HAP-1 (cell line): ENCODE measurements around the gene KLHL25.

Experiments used
- DNase-seq, 2 experiments: peaks; one replicate each; pipeline ENCODE4 v3.0.0-alpha.2; 2016 to 2020; ENCODE audit warnings: low spot score in 2 of 2
- H3K27me3 ChIP-seq: fragments of 250-450 bp; sonication (Bioruptor Pico); 2 replicates; pipeline ENCODE4 v1.5.1; 2020; ENCODE audit warnings: low read depth, mild to moderate bottlenecking, moderate library complexity
- H3K36me3 ChIP-seq: fragments of 250-450 bp; sonication (Bioruptor Pico); replicated peaks from 2 replicates; pipeline ENCODE4 v1.5.1; 2020; ENCODE audit warnings: mild to moderate bottlenecking
- H3K4me1 ChIP-seq: fragments of 250-450 bp; sonication (Bioruptor Pico); 2 replicates; pipeline ENCODE4 v1.5.1; 2020; ENCODE audit warnings: mild to moderate bottlenecking
- H3K4me3 ChIP-seq: fragments of 250-450 bp; sonication (Bioruptor Pico); 2 replicates; pipeline ENCODE4 v1.5.1; 2020; ENCODE audit warnings: mild to moderate bottlenecking, moderate library complexity
- H3K9me3 ChIP-seq: fragments of 250-450 bp; sonication (Bioruptor Pico); 2 replicates; pipeline ENCODE4 v1.5.1; 2020; ENCODE audit warnings: mild to moderate bottlenecking, moderate library complexity
- in situ Hi-C: fragments of 300-500 bp; cut with MboI; formaldehyde crosslinking; loops from 3 replicates; pipeline ENCODE4 v1.14.3; 2020; ENCODE audit warnings: low sequenced_read_pairs, inconsistent platforms, mixed read lengths

The KLHL25 gene

GRCh38 chr15:85795337-85796305 is 896 bp upstream of the KLHL25 start:
- Histone ChIP-seq H3K27me3 (no peaks in the 10 kb centered on the region), H3K4me3 (peak overlapping the region; percentile 57), H3K4me1 (peaks cover 17% of the 10 kb centered on the region), H3K9me3 (no peaks in the 10 kb centered on the region), H3K36me3 (peaks cover 3% of the 10 kb centered on the region; the same call in 1 of the 2 replicates)
- DNase-seq, result peak; percentile 32 to 41
- in situ Hi-C loops, result no loop called here

DNA sequence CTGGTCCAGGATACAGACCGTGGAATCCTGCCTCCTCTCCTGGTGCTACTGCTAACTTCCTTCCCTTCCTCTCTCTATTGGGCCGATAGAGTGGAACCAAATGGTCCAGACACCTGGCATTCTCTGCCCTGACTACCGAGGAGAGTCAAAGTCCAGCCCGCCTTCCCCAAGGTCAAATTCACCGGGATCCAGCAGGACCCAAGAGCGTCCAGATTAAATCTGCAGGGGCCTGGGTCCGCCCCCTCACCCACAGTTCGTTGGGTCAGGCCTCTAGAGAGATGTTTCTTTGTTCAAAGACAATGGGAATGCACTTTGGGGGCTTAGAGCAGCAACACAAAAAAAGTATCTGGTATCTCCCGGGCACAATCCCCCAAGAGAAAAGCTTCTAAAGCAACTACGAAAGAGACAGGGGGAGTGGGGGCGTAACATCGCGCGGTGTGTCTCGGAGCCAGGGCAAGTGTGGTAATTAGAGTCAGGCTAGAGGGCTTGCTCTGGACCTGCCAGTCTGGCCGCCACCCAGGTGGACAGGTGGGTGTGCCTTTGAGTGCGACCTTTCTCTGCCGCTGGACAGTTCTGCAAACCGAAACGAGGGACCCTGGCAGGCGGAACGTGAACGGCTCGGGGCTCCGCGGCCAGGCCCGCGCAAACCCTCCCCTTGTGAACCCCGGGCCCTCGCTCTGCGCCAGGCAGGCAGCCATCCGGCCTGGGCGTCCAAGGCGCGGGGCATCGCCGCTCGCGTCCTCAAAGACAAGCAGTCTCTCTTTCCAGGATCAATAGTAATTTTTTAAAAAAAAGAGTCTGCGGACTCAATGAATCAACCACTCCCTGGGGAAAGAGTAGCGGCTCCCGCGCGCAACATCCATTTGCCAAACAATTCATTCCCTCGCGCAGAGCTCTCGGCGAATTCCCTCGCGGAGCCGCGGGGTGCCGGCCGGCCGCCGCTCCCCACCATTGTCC is 806 bp downstream of the KLHL25 start:
- peak; percentile 42 to 66 for DNase-seq
- Histone ChIP-seq H3K4me3 (peak overlapping the region; percentile 57), H3K27me3 (no peaks in the 10 kb centered on the region), H3K9me3 (no peaks in the 10 kb centered on the region), H3K36me3 (peaks cover 3% of the 10 kb centered on the region; the same call in 1 of the 2 replicates), H3K4me1 (peaks cover 17% of the 10 kb centered on the region)
- in situ Hi-C loops, result no loop called here

DNA sequence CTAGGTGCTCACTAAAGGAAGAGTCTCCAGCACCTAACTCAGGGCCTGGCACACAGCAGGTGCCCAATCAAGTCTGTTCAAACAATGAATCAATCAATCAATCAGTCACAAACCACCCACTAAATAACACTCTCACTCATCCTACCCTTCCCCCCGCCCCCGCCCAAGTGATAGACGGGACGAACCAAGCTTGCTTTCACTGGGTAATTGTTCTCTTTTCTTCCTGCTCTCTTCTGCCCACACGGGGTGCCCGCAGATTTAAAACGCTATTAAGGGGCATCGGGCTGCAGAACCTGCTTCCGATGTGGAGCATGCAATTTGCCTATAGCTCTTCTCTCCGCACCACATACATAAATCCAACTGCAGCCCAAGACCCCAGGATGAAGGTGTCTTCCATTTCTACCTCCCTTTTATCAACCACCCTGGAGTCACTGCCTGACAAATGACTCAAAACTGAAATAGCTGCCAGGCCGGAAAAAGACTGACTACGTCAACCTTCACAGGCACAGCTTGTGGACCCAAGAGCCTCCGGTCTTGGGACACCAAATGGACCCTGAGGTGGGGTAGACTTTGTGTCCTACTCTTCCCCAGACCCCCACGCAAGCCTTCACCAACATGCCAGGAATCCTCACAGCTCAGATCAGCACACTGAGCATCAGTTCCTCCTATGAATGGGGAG is 1.7 kb downstream of the KLHL25 start:
- no peaks in the 10 kb centered on the region for H3K27me3 ChIP-seq
- peaks cover 3% of the 10 kb centered on the region; the same call in 1 of the 2 replicates for H3K36me3 ChIP-seq
- H3K4me1 ChIP-seq, result peaks cover 17% of the 10 kb centered on the region
- in situ Hi-C loops, result no loop called here
- no peaks in the 10 kb centered on the region for H3K9me3 ChIP-seq
- H3K4me3 ChIP-seq, result peak overlapping the region; percentile 57
- DNase-seq, result no peak

DNA sequence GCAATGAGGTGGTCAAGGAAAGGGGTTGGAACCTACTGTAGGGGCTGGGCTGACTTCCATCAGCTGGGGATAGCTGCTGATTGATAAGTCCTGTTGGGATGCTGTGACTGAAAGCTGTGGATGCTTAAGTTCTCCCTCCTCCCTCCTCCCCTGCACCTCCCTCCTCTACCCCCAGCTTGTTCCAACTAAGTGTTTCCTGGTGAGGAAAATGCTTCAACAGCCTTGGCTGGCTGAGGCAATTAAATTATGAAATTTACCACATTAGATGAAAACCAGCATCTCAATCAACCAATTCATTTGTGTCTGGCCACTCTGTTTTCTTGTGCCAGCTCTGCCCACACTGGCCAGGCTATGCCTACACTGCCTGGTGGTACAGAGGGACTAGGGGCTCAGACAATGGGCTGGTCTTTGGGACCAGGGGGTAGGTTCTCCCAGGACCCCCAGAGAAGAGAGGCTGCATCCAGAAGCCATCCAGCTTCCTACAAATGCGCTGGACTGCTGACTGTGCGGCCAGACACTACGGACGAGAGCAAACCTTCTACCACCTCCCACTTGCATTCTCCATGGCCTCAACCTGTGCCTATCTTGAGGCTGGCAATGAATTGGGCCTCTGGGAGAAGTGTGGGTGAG is 2.5 kb downstream of the KLHL25 start:
- DNase-seq, result no peak
- Histone ChIP-seq H3K4me1 (peaks cover 17% of the 10 kb centered on the region), H3K36me3 (peaks cover 3% of the 10 kb centered on the region; the same call in 1 of the 2 replicates), H3K27me3 (no peaks in the 10 kb centered on the region), H3K4me3 (no peak overlapping the region), H3K9me3 (no peaks in the 10 kb centered on the region)
- in situ Hi-C loops, result no loop called here

GRCh38 chr15:85789496-85789875 is 5.2 kb downstream of the KLHL25 start:
- Histone ChIP-seq H3K4me1 (peaks cover 14% of the 10 kb centered on the region), H3K9me3 (no peaks in the 10 kb centered on the region), H3K36me3 (peaks cover 2% of the 10 kb centered on the region; the same call in 1 of the 2 replicates), H3K4me3 (no peak overlapping the region), H3K27me3 (no peaks in the 10 kb centered on the region)
- no peak for DNase-seq
- in situ Hi-C loops, result no loop called here

DNA sequence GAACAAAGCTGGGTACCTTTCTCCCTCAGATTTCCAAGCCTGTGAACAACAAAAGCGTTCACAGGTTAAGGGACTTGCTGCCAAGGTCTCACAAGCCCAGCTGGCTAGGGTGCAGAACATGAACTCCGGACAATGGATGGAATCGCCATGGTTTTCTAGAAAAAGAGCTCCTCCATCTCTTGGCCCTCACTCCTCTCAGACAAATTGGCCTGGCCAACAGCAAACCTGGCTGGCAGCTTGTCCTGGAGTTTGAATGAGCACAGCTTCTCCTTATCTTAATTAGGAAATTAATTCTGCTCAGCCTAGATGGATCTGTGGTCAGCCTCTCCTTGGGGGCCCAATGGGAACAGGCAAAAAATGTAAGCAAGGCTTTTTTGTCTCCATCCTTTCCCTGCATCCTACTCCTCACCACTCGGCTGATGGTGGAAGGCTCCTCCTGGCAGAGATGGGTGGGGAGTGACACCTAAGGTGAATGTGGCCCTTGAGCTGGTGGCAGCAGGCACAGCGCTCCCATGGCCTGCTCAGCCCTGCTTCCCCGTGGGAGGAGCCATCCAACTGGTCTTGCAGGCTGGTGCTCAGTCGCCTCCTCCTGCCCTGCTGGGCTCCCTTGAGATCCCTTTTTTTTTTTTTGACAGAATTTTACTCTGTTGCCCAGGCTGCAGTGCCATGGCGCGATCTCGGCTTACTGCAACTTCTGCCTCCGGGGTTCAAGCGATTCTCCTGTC is 5.8 kb downstream of the KLHL25 start:
- Histone ChIP-seq H3K9me3 (no peaks in the 10 kb centered on the region), H3K4me1 (peaks cover 14% of the 10 kb centered on the region), H3K4me3 (no peak overlapping the region), H3K36me3 (no peaks in the 10 kb centered on the region), H3K27me3 (no peaks in the 10 kb centered on the region)
- no peak for DNase-seq
- in situ Hi-C loops, result no loop called here

GRCh38 chr15:85786781-85787114 is 8.0 kb downstream of the KLHL25 start:
- in situ Hi-C loops, result no loop called here
- Histone ChIP-seq H3K27me3 (no peaks in the 10 kb centered on the region), H3K4me3 (no peak overlapping the region), H3K9me3 (no peaks in the 10 kb centered on the region), H3K4me1 (peaks cover 8% of the 10 kb centered on the region), H3K36me3 (no peaks in the 10 kb centered on the region)
- DNase-seq, result no peak

DNA sequence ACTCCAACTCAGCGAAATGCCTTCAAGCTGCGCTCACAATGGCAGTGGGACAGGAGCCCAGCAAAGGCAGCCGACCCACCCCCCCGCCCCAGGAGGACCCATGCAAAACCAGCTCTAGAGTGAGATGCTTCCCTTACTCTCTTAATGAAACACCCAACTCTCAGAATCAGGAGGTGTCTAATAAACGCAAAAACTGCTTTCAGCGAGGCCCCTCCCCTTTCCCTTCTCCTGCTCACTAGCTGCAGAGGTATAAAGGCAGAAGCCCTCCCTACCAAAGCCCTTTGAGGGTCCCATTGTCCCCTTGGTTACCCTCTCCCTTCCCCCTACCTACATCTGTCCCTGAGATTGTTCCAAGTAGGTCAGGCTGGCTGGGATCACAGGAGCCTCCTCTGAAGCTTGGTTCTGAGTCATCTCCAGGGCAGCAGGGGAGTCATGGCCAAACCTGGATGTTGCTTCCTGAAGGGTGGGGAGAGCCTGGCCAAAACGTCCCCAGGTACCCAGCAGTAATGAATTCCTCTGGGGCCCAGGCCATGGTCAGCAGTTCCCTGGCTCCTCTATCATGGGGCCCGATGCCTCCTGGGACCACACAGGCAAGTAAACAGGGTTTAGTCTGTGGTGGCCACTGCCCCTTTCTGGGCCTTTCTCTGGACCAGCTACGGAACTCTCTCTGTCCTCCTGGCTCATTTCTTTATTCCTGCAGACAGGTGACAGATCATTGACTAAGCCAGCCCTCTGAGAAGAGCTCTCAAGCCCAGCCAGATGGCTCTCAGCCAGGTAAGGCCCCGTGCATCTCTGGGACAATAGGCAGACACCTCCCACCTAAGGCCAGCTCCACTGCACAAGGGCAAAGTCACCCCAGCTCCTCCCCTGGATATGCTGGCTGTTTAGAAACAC is 8.6 kb downstream of the KLHL25 start:
- DNase-seq, result peak in 1 of 2 experiments; percentile 50
- no peak overlapping the region for H3K4me3 ChIP-seq
- no peaks in the 10 kb centered on the region for H3K9me3 ChIP-seq
- H3K36me3 ChIP-seq, result no peaks in the 10 kb centered on the region
- H3K27me3 ChIP-seq, result no peaks in the 10 kb centered on the region
- H3K4me1 ChIP-seq, result peaks cover 8% of the 10 kb centered on the region
- in situ Hi-C loops, result no loop called here

DNA sequence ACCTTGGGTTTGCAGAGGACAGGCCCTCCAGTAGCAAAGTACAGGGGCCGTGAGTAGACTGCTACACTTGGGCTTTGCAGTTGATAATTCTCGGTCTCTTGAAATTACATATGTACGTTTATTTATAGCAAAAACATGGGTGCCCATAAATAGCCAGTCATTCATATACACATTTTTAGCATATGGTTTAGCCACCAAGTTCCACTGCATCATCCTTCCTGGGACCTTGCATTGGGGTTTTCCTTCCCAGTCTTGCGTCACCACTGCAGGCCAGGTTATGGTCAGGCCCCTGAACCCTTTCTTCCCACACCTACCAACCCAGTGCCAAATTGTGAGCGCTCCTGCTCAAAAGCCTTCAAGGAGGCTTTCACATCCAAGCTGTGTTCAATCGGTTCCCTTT is 12.7 kb downstream of the KLHL25 start:
- Histone ChIP-seq H3K9me3 (no peaks in the 10 kb centered on the region), H3K4me3 (no peak overlapping the region), H3K36me3 (no peaks in the 10 kb centered on the region), H3K4me1 (peaks cover 8% of the 10 kb centered on the region), H3K27me3 (no peaks in the 10 kb centered on the region)
- in situ Hi-C loops, result no loop called here
- no peak for DNase-seq

DNA sequence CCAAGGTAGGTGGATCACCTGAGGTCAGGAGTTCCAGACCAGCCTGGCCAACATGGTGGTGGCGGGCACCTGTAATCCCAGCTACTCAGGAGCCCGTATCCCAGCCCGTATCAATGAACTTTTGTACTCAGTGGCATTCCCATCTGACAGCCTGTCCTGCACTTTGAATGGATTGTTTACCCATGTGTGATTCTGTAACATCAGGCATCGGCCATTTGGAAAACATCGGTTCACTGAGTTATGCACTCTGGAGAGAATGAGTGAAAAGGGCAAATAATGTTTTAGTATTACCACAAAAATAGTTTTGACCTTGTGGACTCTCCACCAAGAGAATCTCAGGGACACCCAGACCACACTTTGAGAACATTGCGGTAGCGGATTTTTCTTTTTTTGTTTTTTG is 13.6 kb downstream of the KLHL25 start:
- Histone ChIP-seq H3K4me3 (no peak overlapping the region), H3K27me3 (no peaks in the 10 kb centered on the region), H3K9me3 (no peaks in the 10 kb centered on the region), H3K36me3 (no peaks in the 10 kb centered on the region), H3K4me1 (peaks cover 2% of the 10 kb centered on the region)
- in situ Hi-C loops, result no loop called here
- DNase-seq, result no peak

GRCh38 chr15:85780225-85780985 is 14.3 kb downstream of the KLHL25 start:
- no peak for DNase-seq
- in situ Hi-C loops, result no loop called here
- Histone ChIP-seq H3K36me3 (no peaks in the 10 kb centered on the region), H3K4me3 (no peak overlapping the region), H3K27me3 (no peaks in the 10 kb centered on the region), H3K9me3 (no peaks in the 10 kb centered on the region), H3K4me1 (no peaks in the 10 kb centered on the region)
